ENCODE measurements around the gene BOLA1.
"Not testable (repeated sequence)": the region's sequence is repeated elsewhere in the genome, so short reads cannot be mapped to it uniquely, and the experiment has no call there.

The BOLA1 gene

GRCh38 chr1:149931212-149931790 is 31.9 kb downstream of the BOLA1 start:
- DNase-seq (ENCODE audit: low read depth in 2 of 2) = no peak

GRCh38 chr1:149932474-149932873 is 33.1 kb downstream of the BOLA1 start:
- no peak for DNase-seq (ENCODE audit: low read depth in 2 of 2)

- no peak for DNase-seq (ENCODE audit: low read depth in 2 of 2)
These were observed 33.8 kb downstream of the BOLA1 start for GRCh38 chr1:149933208-149933607.

GRCh38 chr1:149934356-149934755 is 35.0 kb downstream of the BOLA1 start:
- no peak for DNase-seq (ENCODE audit: low read depth in 2 of 2)

- no peak for DNase-seq (ENCODE audit: low read depth in 2 of 2)
These were observed 37.0 kb downstream of the BOLA1 start, which contains the start of gene MTMR11 for GRCh38 chr1:149936170-149936991. Gene MTMR11, minus strand, starts transcription at chr1:149936879. Its CDS starts 232 bp downstream, at chr1:149936647.

- no peak for DNase-seq (ENCODE audit: low read depth in 2 of 2)
These were observed 37.8 kb downstream of the BOLA1 start for GRCh38 chr1:149936992-149937705.

GRCh38 chr1:149937759-149938158 is 38.4 kb downstream of the BOLA1 start:
- DNase-seq (ENCODE audit: low read depth in 2 of 2) = no peak

- not testable (repeated sequence) for DNase-seq (ENCODE audit: low read depth in 2 of 2)
These were observed 39.3 kb downstream of the BOLA1 start for GRCh38 chr1:149938668-149939003.

- no peak for DNase-seq (ENCODE audit: low read depth in 2 of 2)
These were observed 41.1 kb downstream of the BOLA1 start for GRCh38 chr1:149940427-149940826.

- no peak for DNase-seq (ENCODE audit: low read depth in 2 of 2)
These were observed 42.8 kb downstream of the BOLA1 start for GRCh38 chr1:149942207-149942606.

- DNase-seq (ENCODE audit: low read depth in 2 of 2) = no peak
These were observed 43.5 kb downstream of the BOLA1 start for GRCh38 chr1:149942885-149943284.

- DNase-seq (ENCODE audit: low read depth in 2 of 2) = no peak
These were observed 45.8 kb downstream of the BOLA1 start for GRCh38 chr1:149945206-149945605.

- DNase-seq (ENCODE audit: low read depth in 2 of 2) = no peak
These were observed 50.5 kb downstream of the BOLA1 start for GRCh38 chr1:149949911-149950310.

All from stimulated activated CD4-positive, alpha-beta T cell treated with anti-CD3 and anti-CD28 coated beads, Interleukin-12 subunit alpha, Interleukin-12 subunit beta, amount 100 ng/mL, for 24 hours (primary cell).